Thyroid gland (tissue), 4 donors: ENCODE results near the gene ATAD2B. TPM values are rescaled to one million over a fixed set of nuclear protein-coding genes. Genes with fewer than 3 reads are reported as not detected.

ENCODE experiments used
- DNase-seq, 2 donors: peaks; one replicate each; pipeline ENCODE4 v3.0.0-alpha.2; 2019
- H3K27ac ChIP-seq, 3 donors: fragments of 200-600 bp; sonication (generic); 1 replicate in 2 of 3; 2 replicates in 1 of 3; pipeline ENCODE4 v1.5.1; 2016 to 2019; ENCODE audit warnings: mild to moderate bottlenecking in 1 of 3, moderate library complexity in 1 of 3
- H3K27me3 ChIP-seq: fragments of 200-600 bp; sonication (generic); one replicate; pipeline ENCODE4 v1.5.1; 2019
- H3K36me3 ChIP-seq, 2 donors: fragments of 200-600 bp; sonication (generic); one replicate each; pipeline ENCODE4 v1.5.1; 2016 to 2019
- H3K4me1 ChIP-seq, 2 donors: fragments of 200-600 bp; sonication (generic); one replicate each; pipeline ENCODE4 v1.5.1; 2017 to 2019
- H3K4me3 ChIP-seq, 3 donors: fragments of 200-600 bp; sonication (generic); replicated peaks in 1 of 3; 1 replicate in 2 of 3; 2 replicates in 1 of 3; pipeline ENCODE4 v1.5.1; 2016; ENCODE audit warnings: mild to moderate bottlenecking in 1 of 3
- H3K9me3 ChIP-seq: fragments of 200-600 bp; sonication (generic); one replicate; pipeline ENCODE4 v1.5.1; 2017
- POLR2A ChIP-seq, 2 donors: fragments of 450-650 bp; IDR thresholded peaks; one replicate each; pipeline ENCODE4 v1.6.1; 2017; ENCODE audit warnings: antibody characterized with exemption in 2 of 2, mild to moderate bottlenecking in 2 of 2, moderate library complexity in 1 of 2
- WGBS, 2 donors: methylation state at CpG; one replicate each; pipeline ENCODE4 v1.1.5; 2017; 5-methylcytosine and 5-hydroxymethylcytosine counted together
- intact Hi-C: fragments of 100-400 bp; cut with DNase I; formaldehyde crosslinking; loops from one replicate; pipeline ENCODE4 v1.15.1; 2023
- total RNA-seq, 4 donors: library from RNA; depleted of rRNA; stranded (reverse); fragments of >200 nt; gene quantifications; one replicate each; pipeline ENCODE4 v1.2.3, GENCODE V29; 2016
- TF ChIP-seq, protein P1 (sequence below), 6 experiments: fragments of 200-600 bp in 3 of 6; fragments of 450-650 bp in 3 of 6; sonication (generic) in 3 of 6; IDR thresholded peaks; one replicate each; pipeline ENCODE4 v1.5.1; 2016 to 2019; ENCODE audit warnings: antibody characterized with exemption in 6 of 6, mild to moderate bottlenecking in 2 of 6, inconsistent platforms in 1 of 6, moderate library complexity in 1 of 6

Gene ATAD2B
- total RNA-seq, 4 donors from 2014 or later: 32.8 to 49.3 (median 37.3) TPM

DNA sequence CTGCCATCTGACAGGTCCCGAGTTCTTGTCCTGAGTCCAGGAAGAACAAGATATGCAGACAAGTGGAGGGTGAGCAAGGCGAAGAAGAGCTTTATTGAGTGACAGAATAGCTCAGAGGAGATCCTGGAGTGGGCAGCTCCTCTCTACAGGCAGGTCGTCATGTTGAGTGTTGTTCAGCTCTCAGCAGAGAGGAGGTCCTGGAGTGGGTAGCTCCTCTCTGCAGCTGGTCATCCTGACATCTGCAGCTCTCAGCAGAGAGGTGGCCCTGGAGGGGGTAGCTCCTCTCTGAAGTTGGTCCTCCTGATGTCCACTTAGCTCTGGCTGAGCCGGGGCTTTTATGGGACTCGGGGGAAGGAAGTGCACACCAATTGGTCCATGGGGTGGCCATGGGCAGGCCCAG, 90.4 kb downstream of the ATAD2B start:
- no peaks in the 10 kb centered on the region for H3K9me3 ChIP-seq
- WGBS, 2 donors: 91 to 100% methylated on average over 3 to 5 of the region's 5 CpGs
- no peaks in the 10 kb centered on the region for H3K36me3 ChIP-seq
- intact Hi-C loops: no loop called here
- no peak overlapping the region for H3K4me3 ChIP-seq
- H3K27ac ChIP-seq: no peak overlapping the region
- DNase-seq: no peak
- no peaks in the 10 kb centered on the region for H3K27me3 ChIP-seq
- TF ChIP-seq POLR2A (IDR thresholded peaks at IDR 0.05): no peak
- TF ChIP-seq, protein P1, sequence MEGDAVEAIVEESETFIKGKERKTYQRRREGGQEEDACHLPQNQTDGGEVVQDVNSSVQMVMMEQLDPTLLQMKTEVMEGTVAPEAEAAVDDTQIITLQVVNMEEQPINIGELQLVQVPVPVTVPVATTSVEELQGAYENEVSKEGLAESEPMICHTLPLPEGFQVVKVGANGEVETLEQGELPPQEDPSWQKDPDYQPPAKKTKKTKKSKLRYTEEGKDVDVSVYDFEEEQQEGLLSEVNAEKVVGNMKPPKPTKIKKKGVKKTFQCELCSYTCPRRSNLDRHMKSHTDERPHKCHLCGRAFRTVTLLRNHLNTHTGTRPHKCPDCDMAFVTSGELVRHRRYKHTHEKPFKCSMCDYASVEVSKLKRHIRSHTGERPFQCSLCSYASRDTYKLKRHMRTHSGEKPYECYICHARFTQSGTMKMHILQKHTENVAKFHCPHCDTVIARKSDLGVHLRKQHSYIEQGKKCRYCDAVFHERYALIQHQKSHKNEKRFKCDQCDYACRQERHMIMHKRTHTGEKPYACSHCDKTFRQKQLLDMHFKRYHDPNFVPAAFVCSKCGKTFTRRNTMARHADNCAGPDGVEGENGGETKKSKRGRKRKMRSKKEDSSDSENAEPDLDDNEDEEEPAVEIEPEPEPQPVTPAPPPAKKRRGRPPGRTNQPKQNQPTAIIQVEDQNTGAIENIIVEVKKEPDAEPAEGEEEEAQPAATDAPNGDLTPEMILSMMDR (IDR thresholded peaks at IDR 0.05): no peak
- H3K4me1 ChIP-seq: no peaks in the 10 kb centered on the region

DNA sequence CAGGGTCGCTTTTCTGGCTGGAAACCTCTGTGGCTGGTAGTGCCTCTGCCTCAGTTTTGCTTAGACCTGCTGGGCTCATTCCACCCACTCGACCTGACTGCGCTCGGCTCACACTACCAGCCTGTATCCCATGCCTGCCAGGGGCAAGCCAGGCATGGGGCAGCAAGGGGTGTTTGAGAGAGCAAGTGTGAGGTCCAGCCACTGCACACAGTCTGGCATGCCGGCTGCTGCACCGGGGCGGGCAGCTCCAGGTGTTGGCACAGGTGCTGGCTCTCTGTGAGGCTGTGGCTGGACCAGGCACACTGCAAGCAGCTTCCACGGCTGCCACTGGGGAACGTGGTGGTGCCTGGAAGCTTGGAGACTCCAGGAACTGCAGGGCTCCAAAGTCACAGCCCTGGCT, 90.9 kb downstream of the ATAD2B start:
- Histone ChIP-seq H3K27me3 (no peaks in the 10 kb centered on the region), H3K4me1 (no peaks in the 10 kb centered on the region), H3K4me3 (no peak overlapping the region), H3K9me3 (no peaks in the 10 kb centered on the region), H3K36me3 (no peaks in the 10 kb centered on the region), H3K27ac (no peak overlapping the region)
- no peak for TF ChIP-seq POLR2A (IDR thresholded peaks at IDR 0.05)
- TF ChIP-seq, protein P1 (IDR thresholded peaks at IDR 0.05): no peak
- WGBS, 2 donors: 93 to 97% methylated on average over 7 to 9 of the region's 9 CpGs
- intact Hi-C loops: no loop called here
- DNase-seq: no peak

DNA sequence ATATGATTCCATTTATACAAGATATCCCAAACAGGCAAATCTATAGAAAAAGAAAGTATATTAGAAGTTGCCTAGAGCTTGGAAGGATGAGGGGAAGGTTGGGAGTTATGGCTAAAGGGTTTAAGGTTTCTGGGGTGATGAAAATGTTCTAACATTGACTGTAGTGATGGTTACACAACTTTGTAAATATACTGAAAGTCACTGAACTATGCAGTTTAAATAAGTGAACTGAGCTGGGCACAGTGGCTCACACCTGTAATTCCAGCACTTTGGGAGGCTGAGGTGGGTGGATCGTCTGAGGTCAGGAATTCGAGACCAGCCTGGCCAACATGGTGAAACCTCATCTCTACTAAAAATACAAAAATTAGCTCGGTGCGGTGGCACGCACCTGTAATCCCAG, 91.5 kb downstream of the ATAD2B start:
- no peaks in the 10 kb centered on the region for H3K9me3 ChIP-seq

DNA sequence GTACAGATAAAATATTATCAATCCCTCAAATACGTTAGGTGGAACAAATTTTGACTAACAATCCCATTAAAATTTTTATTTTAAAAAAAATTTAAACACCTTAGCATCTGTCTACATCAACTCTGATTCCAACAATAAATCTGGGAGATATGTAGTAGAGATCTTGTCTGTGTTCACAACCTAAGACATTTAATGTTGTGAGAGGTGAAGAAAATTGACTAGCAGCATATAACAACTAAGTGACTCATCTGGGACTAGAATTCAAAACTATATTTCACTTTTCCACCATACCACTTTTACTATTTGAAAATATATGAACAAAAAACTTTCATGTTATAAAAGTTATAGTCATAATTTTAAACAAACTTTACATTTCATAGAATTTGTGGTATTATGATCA, 97.9 kb downstream of the ATAD2B start:
- 95 to 97% methylated on average over 1 of the region's 1 CpG for WGBS, 2 donors
- no peaks in the 10 kb centered on the region for H3K36me3 ChIP-seq
- H3K4me1 ChIP-seq: no peaks in the 10 kb centered on the region
- no peak for DNase-seq
- TF ChIP-seq, protein P1 (IDR thresholded peaks at IDR 0.05): no peak
- no peak for TF ChIP-seq POLR2A (IDR thresholded peaks at IDR 0.05)
- H3K27ac ChIP-seq: no peak overlapping the region
- H3K9me3 ChIP-seq: no peaks in the 10 kb centered on the region
- no peaks in the 10 kb centered on the region for H3K27me3 ChIP-seq
- intact Hi-C loops: loop anchor here (10.0 kb wide), 1 partner anchor 256 kb away; the partner anchor contains the start of gene TP53I3
- no peak overlapping the region for H3K4me3 ChIP-seq

More for the DNA sequence above, 91.5 kb downstream of the ATAD2B start:
- Histone ChIP-seq H3K36me3 (no peaks in the 10 kb centered on the region), H3K4me1 (no peaks in the 10 kb centered on the region), H3K27ac (no peak overlapping the region), H3K4me3 (no peak overlapping the region), H3K27me3 (no peaks in the 10 kb centered on the region)
- no peak for TF ChIP-seq POLR2A (IDR thresholded peaks at IDR 0.05)
- TF ChIP-seq, protein P1 (IDR thresholded peaks at IDR 0.05): no peak
- WGBS, 2 donors: 97 to 99% methylated on average over 5 of the region's 5 CpGs
- intact Hi-C loops: no loop called here
- DNase-seq: no peak

DNA sequence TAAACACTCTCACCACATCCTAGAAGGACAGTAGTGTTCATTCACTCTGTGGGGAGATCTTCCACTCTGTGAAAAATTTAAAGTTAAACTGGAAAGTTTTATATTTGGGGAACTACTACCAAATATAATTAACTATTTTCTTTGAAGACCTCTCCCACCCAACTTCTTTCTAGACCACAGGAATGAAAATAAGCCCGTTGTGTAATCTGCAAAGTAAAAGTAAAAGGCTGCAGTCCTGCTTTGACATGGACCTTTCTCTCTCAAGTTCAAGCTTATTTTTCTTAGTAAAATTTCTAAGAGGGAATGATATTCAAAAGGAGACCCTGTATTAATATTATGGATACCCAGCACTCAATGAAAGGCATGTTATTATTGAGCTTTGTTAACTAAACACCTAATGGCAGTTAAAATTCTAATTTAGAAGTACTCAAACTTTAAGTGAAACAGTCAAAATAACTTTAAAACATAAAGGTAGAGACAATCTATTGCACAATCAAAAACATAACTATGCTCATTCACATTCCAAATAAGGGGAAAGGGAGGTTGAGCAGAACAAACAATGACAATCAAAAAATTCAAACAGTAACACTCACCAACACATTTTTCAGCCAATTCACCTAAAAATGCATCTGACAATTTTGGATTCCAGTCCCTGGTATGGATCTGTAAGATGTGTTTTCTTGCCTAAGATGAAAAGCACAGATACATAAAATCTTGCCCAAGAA, 98.5 kb downstream of the ATAD2B start:
- Histone ChIP-seq H3K4me1 (no peaks in the 10 kb centered on the region), H3K9me3 (no peaks in the 10 kb centered on the region), H3K27me3 (no peaks in the 10 kb centered on the region), H3K36me3 (no peaks in the 10 kb centered on the region), H3K4me3 (no peak overlapping the region), H3K27ac (no peak overlapping the region)
- no peak for TF ChIP-seq POLR2A (IDR thresholded peaks at IDR 0.05)
- TF ChIP-seq, protein P1 (IDR thresholded peaks at IDR 0.05): no peak
- DNase-seq: no peak
- intact Hi-C loops: loop anchor here (10.0 kb wide), 1 partner anchor 256 kb away; the partner anchor contains the start of gene TP53I3
- WGBS, 2 donors: 62 to 87% methylated on average over 1 of the region's 1 CpG
